NCI-H345 (cell line): Measurements from ENCODE around the gene B4GALT3.

Experiments
- DNase-seq: peaks from one replicate; lab custom pipeline; 2025; lab: John Stamatoyannopoulos, UW

B4GALT3 gene

DNA sequence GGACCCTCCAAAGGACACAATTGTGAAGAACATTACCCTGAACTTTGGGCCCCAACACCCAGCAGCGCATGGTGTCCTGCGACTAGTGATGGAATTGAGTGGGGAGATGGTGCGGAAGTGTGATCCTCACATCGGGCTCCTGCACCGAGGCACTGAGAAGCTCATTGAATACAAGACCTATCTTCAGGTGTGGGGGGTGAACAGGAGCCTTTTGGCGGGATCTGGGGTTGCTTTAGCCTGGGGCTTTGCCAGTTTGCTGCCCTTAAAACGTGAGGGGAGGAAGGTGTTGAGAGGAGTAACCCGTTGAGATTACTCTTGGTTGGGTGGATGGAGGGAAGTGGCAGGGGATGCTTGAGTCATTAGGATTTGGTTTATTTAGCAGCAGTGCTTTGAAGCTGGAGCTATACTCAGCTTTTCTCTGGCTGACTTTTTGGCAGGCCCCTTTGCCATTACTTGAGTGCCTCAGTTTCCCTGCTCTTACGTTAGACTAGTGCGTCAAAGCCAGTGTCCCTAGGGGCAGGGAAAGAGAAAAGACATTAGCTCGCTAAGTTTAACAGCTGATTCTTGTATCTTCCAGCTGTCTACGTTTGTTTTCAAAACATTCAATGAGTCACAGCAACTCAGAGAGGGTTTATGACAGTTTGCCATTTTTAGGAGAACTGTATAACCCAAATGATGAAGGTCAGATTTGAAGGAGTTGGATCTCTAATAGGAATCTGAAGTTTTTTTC lies 29.3 kb upstream of the B4GALT3 start:
- DNase-seq = no peak

DNA sequence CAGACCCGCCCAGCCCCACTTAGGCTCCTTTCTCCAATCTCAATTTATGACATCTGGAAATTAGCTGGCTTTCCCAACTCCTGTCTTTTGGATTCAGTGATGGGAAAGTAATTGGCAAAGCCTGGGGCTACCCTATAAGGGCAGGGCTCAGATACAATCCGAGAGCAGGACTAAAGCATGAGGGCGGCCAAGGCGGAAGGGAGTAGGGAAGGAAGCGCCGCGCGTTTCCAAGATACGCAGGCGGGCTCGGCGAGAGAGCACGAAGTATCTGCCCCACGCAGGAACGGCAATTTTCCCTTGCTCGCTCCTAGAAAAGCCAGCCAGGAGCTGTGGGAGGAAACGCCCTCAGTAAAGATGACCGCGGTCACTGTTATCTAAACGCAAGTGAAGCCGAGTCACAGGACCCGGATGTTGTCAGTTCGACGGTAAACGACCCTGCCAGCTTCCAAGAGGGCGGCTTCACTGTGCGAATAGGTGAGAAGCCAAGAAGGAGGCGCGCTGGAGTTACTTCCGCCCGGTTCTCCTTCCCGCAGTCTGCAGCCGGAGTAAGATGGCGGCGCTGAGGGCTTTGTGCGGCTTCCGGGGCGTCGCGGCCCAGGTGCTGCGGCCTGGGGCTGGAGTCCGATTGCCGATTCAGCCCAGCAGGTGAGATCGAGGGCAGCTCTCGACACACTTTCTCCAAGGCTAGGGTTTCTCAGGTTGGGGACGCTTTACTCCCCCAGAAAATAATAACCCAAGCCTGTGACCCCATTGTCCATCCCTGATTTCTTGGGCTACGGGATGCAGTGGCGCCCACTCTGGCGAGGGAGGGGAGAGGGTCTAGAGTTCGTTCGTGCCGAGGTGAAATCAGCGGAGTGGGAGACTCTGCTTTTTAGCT lies 24.8 kb upstream of the B4GALT3 start, which contains the start of gene NDUFS2:
TSS of gene NDUFS2 (plus strand) at position 532 of the 877 bp plus-strand sequence. CDS start at position 551, 19 bp downstream.
- DNase-seq = peak; percentile 99

DNA sequence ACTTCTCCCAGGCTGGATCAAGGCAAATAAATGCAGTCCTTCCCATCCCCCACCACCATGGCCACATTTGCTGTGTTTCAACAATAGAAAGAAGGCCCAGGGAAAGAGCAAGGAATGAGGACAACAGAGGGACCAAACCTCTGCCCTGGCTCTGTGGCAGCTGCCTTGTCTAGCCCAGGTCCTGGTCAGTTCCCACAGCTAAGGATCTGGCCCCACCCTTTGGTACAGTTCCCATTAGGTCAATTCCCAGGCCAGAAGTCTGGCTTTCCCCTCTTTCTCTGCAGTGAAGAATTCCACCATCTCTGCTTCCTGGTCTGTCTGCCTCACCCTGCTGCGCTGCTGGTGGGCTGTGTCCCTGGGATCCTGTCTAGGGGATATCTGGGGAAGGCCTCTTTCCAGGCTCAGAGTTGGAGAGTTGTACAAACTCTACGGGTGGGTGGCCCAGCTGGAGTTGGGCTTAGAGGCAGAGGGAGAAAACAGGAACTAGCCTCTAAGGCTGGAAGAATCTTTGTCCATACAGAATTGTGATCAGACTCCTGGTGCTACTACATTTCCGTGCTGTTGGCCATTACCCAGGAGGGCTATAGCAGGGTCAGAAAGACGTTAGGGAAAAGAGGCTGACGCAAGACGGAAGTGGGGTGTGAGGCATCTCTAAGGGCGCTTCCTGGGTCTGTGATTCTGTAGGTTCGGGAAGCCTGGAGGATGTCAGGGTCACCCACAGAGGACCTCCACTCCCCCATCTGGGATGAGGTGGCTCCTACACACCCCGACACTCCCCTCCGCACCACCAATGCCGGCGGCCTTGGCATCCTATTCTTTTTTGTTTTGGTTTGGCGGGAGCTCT lies 23.9 kb upstream of the B4GALT3 start:
- DNase-seq = no peak

DNA sequence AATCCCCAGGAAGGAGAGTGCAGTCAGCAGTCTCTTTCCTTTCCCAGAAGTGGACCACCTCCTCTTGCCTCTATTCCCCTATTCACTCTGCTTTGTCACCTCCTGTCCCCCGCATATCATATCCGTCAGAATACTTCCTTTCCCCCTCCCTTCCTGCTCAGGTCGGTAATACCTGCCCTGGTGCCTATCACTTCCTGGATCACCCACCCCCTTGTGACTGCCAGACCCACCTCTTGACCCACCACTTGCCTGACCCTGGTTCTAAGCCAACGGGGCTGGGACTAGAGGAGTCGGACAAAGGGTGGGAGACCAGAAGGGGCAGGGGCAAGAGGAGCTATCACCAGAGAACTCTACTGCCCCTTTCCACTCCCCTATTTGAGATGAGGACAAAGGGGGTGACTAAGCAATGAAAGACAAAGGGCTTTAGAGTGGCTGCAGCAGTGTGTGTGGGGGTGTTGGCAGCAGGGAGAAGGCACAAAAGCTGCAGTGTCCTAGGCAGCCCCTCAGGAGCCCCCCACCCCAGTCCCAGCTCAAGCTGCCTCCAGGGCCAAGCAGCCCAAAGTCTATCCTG lies 23.2 kb upstream of the B4GALT3 start:
- no peak for DNase-seq

DNA sequence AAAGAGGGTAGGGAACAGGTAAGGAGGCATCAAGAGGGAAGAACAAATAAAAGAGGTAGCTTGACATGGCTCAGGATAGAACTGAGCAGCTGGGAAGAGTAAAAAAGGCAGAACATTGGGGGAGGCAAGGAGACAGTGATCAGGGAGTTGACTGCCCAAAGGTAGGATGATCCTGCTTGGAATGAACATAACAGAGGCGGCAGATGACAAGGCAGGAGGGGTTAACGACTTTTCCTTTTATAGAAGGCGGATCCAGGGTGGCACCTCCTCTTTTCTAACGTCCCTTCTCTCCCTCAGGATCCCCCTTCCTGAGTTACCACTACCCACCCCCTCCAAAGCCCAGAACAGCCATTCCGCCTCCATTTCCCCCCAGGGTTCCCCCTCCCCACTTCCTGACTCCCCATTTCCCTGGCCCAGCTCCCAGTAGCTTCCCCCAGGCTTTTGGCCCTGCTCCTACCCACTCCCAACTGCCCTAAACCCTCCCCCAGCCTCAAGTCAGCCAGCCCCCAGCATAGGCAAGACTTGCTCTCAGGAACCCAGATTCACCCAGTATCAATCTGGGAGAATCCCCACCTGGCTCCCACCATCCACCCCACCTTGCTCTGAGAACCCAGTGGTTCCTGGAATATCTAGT lies 22.3 kb upstream of the B4GALT3 start:
- DNase-seq = no peak

DNA sequence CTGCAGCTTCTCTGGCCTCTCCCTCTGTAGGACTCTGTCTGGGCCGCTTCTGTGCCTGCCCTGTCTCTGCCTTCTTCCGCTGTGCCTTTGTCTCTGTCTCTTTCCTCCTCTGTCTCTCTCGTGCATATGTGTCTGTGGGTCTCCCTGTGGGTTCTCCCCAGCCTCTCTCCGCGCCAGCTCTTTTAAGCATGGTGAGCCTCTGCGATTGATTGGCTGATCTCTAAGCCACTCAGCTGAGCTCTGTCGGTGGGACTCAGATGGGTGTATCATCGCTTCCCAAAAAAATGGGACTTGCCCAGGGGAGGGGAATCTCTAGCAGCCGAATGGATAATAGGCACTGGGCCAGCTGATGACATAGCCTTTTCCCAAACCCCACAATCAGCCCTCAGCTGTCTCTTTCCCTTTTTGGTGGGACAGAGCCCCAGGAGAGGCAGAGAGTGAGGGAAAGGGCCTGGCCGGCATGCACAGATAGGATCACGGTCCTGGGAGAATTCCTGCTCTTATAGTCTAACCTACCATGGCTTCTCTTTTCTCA lies 21.7 kb upstream of the B4GALT3 start, which contains the start of gene ADAMTS4:
TSS of gene ADAMTS4 (minus strand) at position 158 of the 535 bp plus-strand sequence. CDS start 427 bp downstream, outside the sequence.
- no peak for DNase-seq

DNA sequence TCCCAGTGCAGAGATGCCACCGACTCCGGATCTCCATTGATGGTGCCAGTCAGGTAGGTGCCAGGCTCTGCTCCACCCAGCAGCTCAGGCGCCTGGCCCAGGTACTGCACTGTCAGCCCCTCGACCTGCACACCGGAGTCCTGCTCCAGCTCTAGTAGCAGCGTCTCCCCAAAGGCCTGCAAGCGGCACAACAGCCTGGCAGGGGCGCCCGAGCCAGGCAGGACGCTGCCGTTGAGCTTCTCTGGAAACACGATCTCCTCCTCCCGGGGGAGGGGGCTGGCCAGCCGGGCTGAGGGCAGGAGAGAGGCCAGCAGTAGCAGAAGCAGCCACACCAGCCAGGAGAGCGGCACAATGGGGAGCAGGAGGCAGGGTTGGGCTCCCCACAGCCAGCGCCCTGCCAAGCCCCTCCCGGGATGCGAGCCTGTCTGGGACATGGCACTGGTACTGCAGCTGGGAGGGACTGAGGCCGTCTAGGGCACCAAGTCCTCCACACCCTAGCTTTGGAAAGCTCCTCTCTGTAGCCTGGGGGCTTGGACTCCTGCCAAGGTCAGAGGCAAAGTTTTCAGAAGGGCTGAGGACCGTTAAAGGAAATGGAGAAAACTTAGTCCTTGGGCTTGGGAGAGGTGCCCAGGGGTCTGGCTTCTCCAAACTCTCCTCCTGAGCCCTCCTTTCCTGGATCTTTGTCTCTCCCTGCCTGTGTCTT lies 21.0 kb upstream of the B4GALT3 start:
- peak; percentile 18 for DNase-seq

DNA sequence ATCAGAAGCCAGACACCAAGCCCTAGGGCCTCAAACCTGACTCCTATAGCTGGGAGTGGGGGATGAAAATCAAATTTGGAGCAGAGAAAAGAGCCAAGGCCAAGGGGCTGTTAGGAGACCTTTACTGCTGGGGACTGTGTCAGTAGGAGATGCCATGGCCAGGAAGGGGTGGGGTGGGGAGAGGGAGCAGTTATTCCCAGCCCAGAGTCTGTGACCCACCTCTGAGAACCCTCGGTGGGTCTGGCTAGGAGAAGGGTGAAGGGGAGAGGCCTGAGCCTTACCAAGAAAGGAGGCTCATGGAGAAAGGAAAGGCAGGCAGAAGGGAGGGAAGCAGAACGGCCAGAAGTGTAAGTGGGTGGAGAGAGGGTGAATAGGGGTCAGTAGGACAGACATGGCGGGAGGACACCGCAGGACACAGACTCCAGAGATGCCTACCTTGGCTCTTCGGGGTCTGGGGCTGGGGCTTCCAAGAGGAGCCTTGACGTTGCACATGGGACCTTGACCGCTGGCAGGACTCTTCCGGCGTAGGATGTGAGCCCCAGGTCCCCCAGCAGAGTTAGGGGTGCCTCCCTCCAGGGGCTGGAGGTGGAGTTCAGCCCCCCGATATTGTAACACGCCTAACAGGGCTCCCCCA lies 20.4 kb upstream of the B4GALT3 start:
- no peak for DNase-seq

DNA sequence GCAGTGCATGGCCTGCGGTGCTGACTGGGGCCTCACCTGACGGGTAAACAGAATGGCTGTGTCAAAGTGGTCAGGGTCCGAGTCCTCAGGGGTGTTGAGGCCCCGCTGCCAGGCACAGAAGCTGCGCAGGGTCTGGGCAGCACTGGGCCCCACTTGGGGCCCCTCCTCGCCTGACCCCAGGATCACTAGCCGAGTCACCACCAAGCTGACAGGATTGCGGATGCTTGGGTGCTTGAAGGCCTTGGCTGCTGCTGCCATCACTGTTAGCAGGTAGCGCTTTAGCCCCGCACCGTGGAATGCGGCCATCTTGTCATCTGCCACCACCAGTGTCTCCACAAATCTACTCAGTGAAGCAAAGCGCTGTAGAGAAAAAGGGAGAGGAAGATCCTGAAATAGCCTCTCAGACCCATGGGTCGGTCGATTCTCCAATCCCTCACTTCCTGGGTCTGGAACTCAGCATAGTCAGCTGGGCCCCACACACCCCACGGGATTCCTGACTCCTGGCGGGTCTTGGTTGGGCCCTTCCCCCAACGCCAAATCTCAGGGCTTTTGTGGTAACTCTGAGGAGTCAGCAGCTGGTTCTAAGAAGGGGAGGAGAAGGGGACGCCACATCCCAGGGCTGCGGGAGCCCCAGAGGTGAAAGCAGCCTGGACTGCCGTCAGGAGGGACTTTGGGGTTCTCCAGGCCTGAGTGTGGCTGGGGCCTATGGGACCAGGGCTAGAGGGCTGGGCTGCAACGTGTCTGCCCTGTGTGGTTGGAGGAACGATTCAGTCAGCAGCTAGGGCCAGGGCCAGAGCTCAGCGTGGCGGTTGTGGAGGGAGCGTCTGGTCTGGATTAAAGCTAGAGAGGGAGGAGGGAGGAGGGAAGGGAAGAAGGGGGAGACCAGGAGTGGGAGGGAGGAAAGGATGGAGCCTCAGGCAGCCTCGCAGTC lies 19.5 kb upstream of the B4GALT3 start:
- no peak for DNase-seq

- DNase-seq = no peak
These were observed 18.8 kb upstream of the B4GALT3 start for GRCh38 chr1:161196111-161196510.

DNA sequence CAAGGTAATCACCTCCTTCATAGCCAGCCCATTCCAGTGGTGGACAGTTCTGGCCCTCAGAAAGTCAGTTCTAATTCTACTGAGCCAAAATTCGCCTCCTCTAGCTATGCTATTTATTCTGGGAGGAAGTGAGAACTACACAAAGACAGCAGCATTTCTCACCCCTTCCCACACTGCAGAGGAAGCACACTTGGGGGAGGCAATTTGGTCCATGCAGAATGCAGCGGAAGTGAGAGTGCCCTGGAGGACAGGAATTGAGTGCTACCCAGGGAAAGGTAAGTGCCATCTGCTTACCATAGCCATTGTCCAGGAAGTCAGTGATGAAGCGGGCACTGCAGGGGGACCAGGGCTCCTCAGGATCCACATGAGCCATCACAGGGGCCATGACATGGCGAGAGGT lies 17.9 kb upstream of the B4GALT3 start:
- no peak for DNase-seq

GRCh38 chr1:161193561-161194235 lies 16.4 kb upstream of the B4GALT3 start:
- no peak for DNase-seq

DNA sequence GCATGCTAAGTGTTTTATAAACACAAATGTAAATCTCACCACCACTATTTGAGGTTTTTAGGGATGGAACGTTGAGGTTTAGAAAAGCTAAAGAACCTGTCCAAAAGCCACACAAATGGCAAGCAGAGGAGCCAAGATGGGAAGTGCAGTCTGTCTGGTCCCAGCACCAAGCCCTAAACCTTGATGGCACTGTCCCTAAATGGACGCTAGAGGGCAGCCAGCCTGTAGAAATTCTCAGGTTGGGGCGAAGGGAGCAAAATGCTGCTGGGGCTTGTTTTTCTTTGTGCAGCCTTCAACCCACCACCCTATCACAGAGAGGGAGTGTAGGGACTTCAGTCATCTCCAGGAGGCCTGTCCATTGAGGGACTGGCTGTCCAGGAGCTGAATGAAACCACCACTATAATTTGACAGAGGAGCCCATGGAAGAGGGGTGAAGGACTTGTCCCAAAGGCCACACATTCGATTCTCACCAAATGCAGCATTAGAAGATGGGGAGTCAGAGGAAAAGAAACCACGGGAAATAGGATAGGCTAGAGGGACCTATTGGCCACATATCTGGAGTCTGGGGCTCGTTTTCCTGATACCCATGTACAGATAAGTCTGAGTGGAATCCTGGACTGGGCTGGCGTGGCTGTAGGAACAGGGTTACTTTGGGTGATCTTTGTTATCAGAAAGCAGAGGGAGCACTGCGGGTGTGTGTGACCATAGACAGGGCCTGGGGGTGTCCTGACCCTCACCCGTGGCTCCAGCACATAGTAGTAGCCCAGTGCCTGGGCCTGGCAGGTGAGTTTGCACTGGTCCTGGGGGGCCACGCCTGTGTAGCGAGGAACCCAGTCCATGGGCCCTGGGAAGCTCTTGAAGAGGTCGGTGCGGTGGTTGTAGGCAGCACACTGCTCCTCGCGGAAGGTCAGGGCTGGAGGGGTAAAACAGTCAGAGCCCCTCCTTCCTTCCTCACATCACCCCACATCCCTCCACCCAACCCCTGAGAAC lies 15.5 kb upstream of the B4GALT3 start:
- DNase-seq = peak; percentile 60

- DNase-seq = no peak
These were observed 14.7 kb upstream of the B4GALT3 start for GRCh38 chr1:161191971-161192370.

- no peak for DNase-seq
These were observed 13.7 kb upstream of the B4GALT3 start for GRCh38 chr1:161190962-161191521.

GRCh38 chr1:161189036-161189435 lies 11.7 kb upstream of the B4GALT3 start:
- DNase-seq = no peak

- no peak for DNase-seq
These were observed 11.1 kb upstream of the B4GALT3 start for GRCh38 chr1:161188381-161188780.
